ENCODE measurements around the gene PPFIBP2. TPM values are rescaled to one million over a fixed set of nuclear protein-coding genes. Genes with fewer than 3 reads are reported as not detected.
"Not testable (repeated sequence)": the region's sequence is repeated elsewhere in the genome, so short reads cannot be mapped to it uniquely, and the experiment has no call there.

The PPFIBP2 gene
- total RNA-seq, 1 donor from 2014 or later = 65.8 TPM

- Mint-ChIP-seq H3K4me3 (peak overlapping the region; percentile 0), H3K36me3 (peaks cover 18% of the 10 kb centered on the region), H3K4me1 (peaks cover 42% of the 10 kb centered on the region), H3K27ac (no peak overlapping the region), H3K27me3 (ENCODE audit: low read depth) (no peaks in the 10 kb centered on the region), H3K9me3 (peaks cover 8% of the 10 kb centered on the region)
- no peak for DNase-seq (ENCODE audit: low spot score in 2 of 2, unreplicated experiment in 2 of 2)
- no peak for TF ChIP-seq CTCF (IDR thresholded peaks at IDR 0.05; ENCODE audit: unreplicated experiment)
Observed at GRCh38 chr11:7516475-7516874, 2.7 kb downstream of the PPFIBP2 start.

- H3K27me3 Mint-ChIP-seq (ENCODE audit: low read depth); H3K4me3 Mint-ChIP-seq; H3K9me3 Mint-ChIP-seq; H3K27ac Mint-ChIP-seq; DNase-seq (ENCODE audit: low spot score in 2 of 2, unreplicated experiment in 2 of 2): not testable (repeated sequence)
- Mint-ChIP-seq H3K4me1 (peaks cover 32% of the 10 kb centered on the region), H3K36me3 (peaks cover 18% of the 10 kb centered on the region)
Observed at GRCh38 chr11:7517743-7518142, 3.9 kb downstream of the PPFIBP2 start.

GRCh38 chr11:7518811-7519562, 5.2 kb downstream of the PPFIBP2 start:
- Mint-ChIP-seq H3K4me3 (no peak overlapping the region), H3K36me3 (peaks cover 18% of the 10 kb centered on the region), H3K9me3 (peaks cover 8% of the 10 kb centered on the region), H3K27ac (no peak overlapping the region), H3K4me1 (peaks cover 30% of the 10 kb centered on the region), H3K27me3 (ENCODE audit: low read depth) (no peaks in the 10 kb centered on the region)
- no peak for TF ChIP-seq CTCF (IDR thresholded peaks at IDR 0.05; ENCODE audit: unreplicated experiment)
- no peak for DNase-seq (ENCODE audit: low spot score in 2 of 2, unreplicated experiment in 2 of 2)

- TF ChIP-seq CTCF (IDR thresholded peaks at IDR 0.05; ENCODE audit: unreplicated experiment) = no peak
- no peaks in the 10 kb centered on the region for H3K27me3 Mint-ChIP-seq (ENCODE audit: low read depth)
- H3K9me3 Mint-ChIP-seq = peaks cover 8% of the 10 kb centered on the region
- H3K27ac Mint-ChIP-seq = peak overlapping the region; percentile 24
- no peak overlapping the region for H3K4me3 Mint-ChIP-seq
- peaks cover 22% of the 10 kb centered on the region for H3K36me3 Mint-ChIP-seq
- peaks cover 28% of the 10 kb centered on the region for H3K4me1 Mint-ChIP-seq
- DNase-seq (ENCODE audit: low spot score in 2 of 2, unreplicated experiment in 2 of 2) = no peak
Observed at GRCh38 chr11:7520011-7520942, 6.5 kb downstream of the PPFIBP2 start.

GRCh38 chr11:7520981-7521487, 7.2 kb downstream of the PPFIBP2 start:
- peaks cover 22% of the 10 kb centered on the region for H3K36me3 Mint-ChIP-seq
- peaks cover 8% of the 10 kb centered on the region for H3K9me3 Mint-ChIP-seq
- H3K4me3 Mint-ChIP-seq = no peak overlapping the region
- no peak for TF ChIP-seq CTCF (IDR thresholded peaks at IDR 0.05; ENCODE audit: unreplicated experiment)
- no peaks in the 10 kb centered on the region for H3K27me3 Mint-ChIP-seq (ENCODE audit: low read depth)
- H3K27ac Mint-ChIP-seq = no peak overlapping the region
- no peak for DNase-seq (ENCODE audit: low spot score in 2 of 2, unreplicated experiment in 2 of 2)
- H3K4me1 Mint-ChIP-seq = peaks cover 20% of the 10 kb centered on the region

GRCh38 chr11:7522121-7522520, 8.3 kb downstream of the PPFIBP2 start:
- TF ChIP-seq CTCF (IDR thresholded peaks at IDR 0.05; ENCODE audit: unreplicated experiment) = no peak
- Mint-ChIP-seq H3K27me3 (ENCODE audit: low read depth) (no peaks in the 10 kb centered on the region), H3K4me1 (peaks cover 12% of the 10 kb centered on the region), H3K27ac (no peak overlapping the region), H3K4me3 (no peak overlapping the region), H3K9me3 (peaks cover 8% of the 10 kb centered on the region), H3K36me3 (peaks cover 19% of the 10 kb centered on the region)
- no peak for DNase-seq (ENCODE audit: low spot score in 2 of 2, unreplicated experiment in 2 of 2)
